ENCODE results near the gene SH3BGR.

SH3BGR gene

DNA sequence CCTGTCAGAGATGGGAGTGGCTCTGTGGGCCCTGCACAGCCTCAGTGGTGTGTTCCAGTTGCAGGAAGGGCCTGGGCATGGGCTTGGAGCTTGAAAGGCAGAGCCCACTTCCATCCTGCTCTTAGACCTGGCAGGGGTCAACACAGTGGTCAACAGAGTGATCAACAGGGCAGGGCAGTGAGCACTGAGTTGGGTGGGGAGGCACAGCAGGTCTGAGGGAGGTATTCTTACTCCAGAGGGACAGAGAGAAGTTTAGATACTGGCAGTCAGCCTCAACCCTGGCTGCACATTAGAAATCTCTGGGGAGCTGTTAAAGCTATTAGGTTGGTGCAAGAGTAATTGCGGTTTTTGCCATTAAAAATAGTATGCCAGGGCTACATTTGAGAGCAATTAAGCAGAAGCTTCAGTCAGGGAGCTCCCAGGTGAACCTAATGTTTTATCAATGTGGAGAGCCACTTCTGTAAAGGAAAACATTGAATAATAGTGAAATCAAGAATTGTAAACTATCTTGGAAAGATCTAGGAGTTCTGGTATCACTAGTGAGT is 37.7 kb downstream of the SH3BGR start:
- no peak overlapping the region for H3K4me3 ChIP-seq (ENCODE audit: low read length)
- no peak overlapping the region for H3K9ac ChIP-seq (ENCODE audit: low read depth, low read length)
- H3K9me3 ChIP-seq (ENCODE audit: insufficient read depth, low read depth, low read length) = no peaks in the 10 kb centered on the region

DNA sequence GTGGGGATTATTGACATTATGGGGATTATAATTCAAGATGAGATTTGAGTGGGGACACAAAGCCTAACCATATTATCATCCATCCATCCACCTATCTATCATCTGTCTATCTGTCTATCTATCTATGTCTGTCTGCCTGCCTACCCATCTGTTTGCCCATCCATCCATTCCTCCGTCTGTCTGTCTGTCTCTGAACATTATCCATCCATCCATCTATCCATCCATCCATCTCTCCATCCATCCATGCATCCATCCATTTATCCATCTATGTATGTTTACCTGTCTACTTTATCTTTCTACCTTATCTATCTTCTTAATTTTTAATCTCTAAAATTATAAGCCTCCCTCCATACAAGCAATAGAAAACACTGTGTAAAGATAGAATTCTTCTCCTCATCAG is 47.4 kb downstream of the SH3BGR start:
- no peak overlapping the region for H3K9ac ChIP-seq (ENCODE audit: low read depth, low read length)
- H3K4me1 ChIP-seq (ENCODE audit: insufficient read depth, low read length) = no peaks in the 10 kb centered on the region
- H3K36me3 ChIP-seq (ENCODE audit: insufficient read depth, low read depth, low read length) = no peaks in the 10 kb centered on the region
- peaks cover 7% of the 10 kb centered on the region for H3K9me3 ChIP-seq (ENCODE audit: insufficient read depth, low read depth, low read length)
- H3K4me3 ChIP-seq (ENCODE audit: low read length) = no peak overlapping the region
- H3K27me3 ChIP-seq (ENCODE audit: insufficient read depth, low read length) = no peaks in the 10 kb centered on the region
- no peak overlapping the region for H3K27ac ChIP-seq (ENCODE audit: low read length)

More for the DNA sequence above, 37.7 kb downstream of the SH3BGR start:
- Histone ChIP-seq H3K27ac (ENCODE audit: low read length) (no peak overlapping the region), H3K4me1 (ENCODE audit: insufficient read depth, low read length) (no peaks in the 10 kb centered on the region), H3K27me3 (ENCODE audit: insufficient read depth, low read length) (no peaks in the 10 kb centered on the region), H3K36me3 (ENCODE audit: insufficient read depth, low read depth, low read length) (no peaks in the 10 kb centered on the region)

DNA sequence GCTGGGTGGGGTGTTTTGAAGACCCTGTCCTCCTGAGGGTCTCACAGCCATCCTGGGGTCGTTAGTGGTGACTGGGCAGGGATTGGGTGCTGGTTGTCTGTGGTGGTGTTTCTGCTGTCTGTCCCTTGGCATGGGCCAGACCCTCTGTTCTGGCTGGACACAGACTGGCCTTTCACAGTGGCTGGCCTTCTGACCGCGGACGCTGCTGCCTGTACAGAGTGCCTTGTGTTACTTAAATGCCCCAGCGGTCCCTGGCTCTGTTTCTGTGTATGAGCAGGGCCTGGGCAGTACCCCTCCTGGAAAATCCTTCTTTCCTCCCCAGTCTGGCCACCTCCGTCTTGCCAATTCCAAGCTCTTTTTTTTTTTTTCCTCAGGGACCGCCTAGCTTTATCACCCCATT is 50.9 kb downstream of the SH3BGR start:
- Histone ChIP-seq H3K4me1 (ENCODE audit: insufficient read depth, low read length) (no peaks in the 10 kb centered on the region), H3K4me3 (ENCODE audit: low read length) (no peak overlapping the region), H3K27me3 (ENCODE audit: insufficient read depth, low read length) (no peaks in the 10 kb centered on the region), H3K9me3 (ENCODE audit: insufficient read depth, low read depth, low read length) (no peaks in the 10 kb centered on the region), H3K9ac (ENCODE audit: low read depth, low read length) (no peak overlapping the region), H3K36me3 (ENCODE audit: insufficient read depth, low read depth, low read length) (no peaks in the 10 kb centered on the region), H3K27ac (ENCODE audit: low read length) (no peak overlapping the region)

DNA sequence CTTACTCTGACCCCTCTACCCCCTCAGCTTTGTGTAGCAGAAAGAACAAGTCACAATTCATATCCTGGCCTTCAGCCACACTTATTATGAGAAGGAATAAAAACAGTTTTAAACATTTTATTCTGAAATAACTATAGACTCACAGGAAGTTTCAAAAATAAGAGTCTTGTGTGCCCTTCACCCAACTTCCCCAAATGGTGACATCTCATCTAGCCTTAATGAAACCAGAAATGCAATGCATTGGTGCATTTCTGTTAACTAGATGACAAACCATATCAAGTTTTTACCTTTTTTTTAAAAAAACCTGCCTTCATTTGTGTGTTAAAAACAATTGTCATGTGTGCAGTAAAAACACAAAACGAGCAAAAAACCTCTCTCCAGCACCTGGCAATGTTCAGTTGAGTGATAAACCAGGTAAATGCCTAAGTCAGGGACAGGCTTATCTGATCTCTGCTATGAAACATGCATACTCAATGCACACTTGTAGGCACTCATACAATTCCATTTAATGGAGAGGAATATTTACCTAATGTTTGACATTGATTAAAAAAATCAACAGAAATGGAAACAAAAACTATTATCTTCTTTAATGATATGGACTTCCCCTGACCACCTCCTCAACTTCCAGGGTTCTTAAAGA is 51.5 kb downstream of the SH3BGR start:
- no peak overlapping the region for H3K27ac ChIP-seq (ENCODE audit: low read length)
- H3K27me3 ChIP-seq (ENCODE audit: insufficient read depth, low read length) = no peaks in the 10 kb centered on the region
- no peaks in the 10 kb centered on the region for H3K4me1 ChIP-seq (ENCODE audit: insufficient read depth, low read length)
- no peaks in the 10 kb centered on the region for H3K9me3 ChIP-seq (ENCODE audit: insufficient read depth, low read depth, low read length)
- H3K4me3 ChIP-seq (ENCODE audit: low read length) = no peak overlapping the region
- H3K9ac ChIP-seq (ENCODE audit: low read depth, low read length) = no peak overlapping the region
- no peaks in the 10 kb centered on the region for H3K36me3 ChIP-seq (ENCODE audit: insufficient read depth, low read depth, low read length)

DNA sequence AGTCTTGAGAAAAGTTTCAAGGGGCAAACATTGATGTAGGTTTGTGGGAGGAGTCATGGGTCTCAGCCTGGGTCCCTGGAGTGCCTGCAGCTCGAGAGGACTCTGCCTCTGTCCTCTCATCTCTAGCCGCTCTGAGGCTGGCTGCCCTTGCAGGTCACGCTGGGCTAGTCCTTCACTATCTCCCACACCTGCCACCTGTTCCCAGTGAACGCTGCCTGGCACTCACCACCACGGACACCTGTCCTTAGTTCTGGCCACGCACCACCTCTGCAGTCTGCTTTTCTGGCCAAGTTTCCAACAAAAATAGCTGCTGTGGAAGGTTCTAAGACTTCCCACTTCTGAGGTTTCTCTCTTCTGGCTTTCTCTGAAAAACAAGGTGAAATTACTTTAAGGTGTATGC is 52.5 kb downstream of the SH3BGR start:
- H3K27me3 ChIP-seq (ENCODE audit: insufficient read depth, low read length) = no peaks in the 10 kb centered on the region
- no peaks in the 10 kb centered on the region for H3K36me3 ChIP-seq (ENCODE audit: insufficient read depth, low read depth, low read length)
- no peaks in the 10 kb centered on the region for H3K4me1 ChIP-seq (ENCODE audit: insufficient read depth, low read length)
- no peak overlapping the region for H3K4me3 ChIP-seq (ENCODE audit: low read length)
- no peak overlapping the region for H3K9ac ChIP-seq (ENCODE audit: low read depth, low read length)
- no peak overlapping the region for H3K27ac ChIP-seq (ENCODE audit: low read length)
- no peaks in the 10 kb centered on the region for H3K9me3 ChIP-seq (ENCODE audit: insufficient read depth, low read depth, low read length)

DNA sequence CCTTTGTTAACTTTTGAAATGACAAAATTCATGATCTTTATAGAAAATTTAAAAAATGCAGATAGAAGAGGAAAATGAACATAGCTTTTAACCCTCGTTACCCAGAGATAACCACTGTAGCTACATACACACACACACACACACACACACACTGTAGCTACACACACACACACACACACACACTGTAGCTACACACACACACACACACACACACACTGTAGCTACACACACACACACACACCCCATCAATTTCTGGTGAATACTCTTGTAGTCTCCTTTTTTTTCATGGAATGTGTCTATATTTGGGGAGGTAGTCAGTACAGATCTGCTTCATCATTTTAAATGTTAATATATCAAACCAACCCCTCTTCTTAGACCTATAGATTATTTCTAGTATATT is 58.5 kb downstream of the SH3BGR start:
- no peak overlapping the region for H3K9ac ChIP-seq (ENCODE audit: low read depth, low read length)
- H3K4me3 ChIP-seq (ENCODE audit: low read length) = no peak overlapping the region
- H3K27me3 ChIP-seq (ENCODE audit: insufficient read depth, low read length) = no peaks in the 10 kb centered on the region
- no peaks in the 10 kb centered on the region for H3K36me3 ChIP-seq (ENCODE audit: insufficient read depth, low read depth, low read length)
- no peaks in the 10 kb centered on the region for H3K9me3 ChIP-seq (ENCODE audit: insufficient read depth, low read depth, low read length)
- H3K27ac ChIP-seq (ENCODE audit: low read length) = no peak overlapping the region
- H3K4me1 ChIP-seq (ENCODE audit: insufficient read depth, low read length) = no peaks in the 10 kb centered on the region

DNA sequence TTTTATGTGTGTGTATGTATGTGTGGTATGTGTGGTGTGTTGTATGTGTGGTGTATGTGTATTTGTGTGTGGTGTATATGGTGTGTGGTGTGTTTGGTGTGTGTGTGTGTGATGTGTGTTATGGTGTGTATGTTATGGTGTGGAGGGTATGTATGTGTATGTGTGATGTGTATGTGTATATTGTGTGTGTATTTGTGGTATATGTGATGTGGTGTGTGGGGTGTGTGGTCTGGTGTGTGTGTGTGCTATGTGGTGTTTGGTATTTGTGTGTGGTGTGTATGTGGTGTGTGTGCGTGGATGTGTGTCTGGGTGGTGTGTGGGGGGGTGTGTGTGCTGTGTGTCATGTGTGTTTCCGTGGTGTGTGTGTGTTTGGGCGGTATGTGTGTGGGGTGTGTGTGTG is 59.3 kb downstream of the SH3BGR start:
- Histone ChIP-seq H3K27ac (ENCODE audit: low read length) (no peak overlapping the region), H3K9ac (ENCODE audit: low read depth, low read length) (no peak overlapping the region), H3K4me1 (ENCODE audit: insufficient read depth, low read length) (peaks cover 4% of the 10 kb centered on the region; the same call in 1 of the 2 replicates), H3K27me3 (ENCODE audit: insufficient read depth, low read length) (no peaks in the 10 kb centered on the region), H3K36me3 (ENCODE audit: insufficient read depth, low read depth, low read length) (no peaks in the 10 kb centered on the region), H3K9me3 (ENCODE audit: insufficient read depth, low read depth, low read length) (no peaks in the 10 kb centered on the region), H3K4me3 (ENCODE audit: low read length) (no peak overlapping the region)

DNA sequence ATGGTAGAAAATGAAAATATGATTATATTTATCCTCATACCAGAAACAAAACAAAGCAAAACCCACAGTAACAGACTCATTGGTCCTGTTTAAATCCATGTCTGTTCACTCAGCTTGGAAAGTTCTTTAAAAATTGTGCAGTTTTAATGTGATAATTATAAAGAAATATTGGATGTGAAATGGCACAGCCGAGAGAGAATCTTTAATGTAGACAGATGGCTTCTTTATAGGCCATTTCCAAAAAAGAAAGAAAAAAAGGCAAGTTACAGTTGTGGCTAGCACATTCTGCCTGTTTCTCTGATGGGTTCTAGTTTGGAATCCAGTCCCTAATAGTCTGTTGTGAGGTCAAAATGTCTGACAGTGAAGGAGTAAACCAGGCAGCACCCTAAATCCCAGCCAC is 62.0 kb downstream of the SH3BGR start:
- H3K27ac ChIP-seq (ENCODE audit: low read length) = no peak overlapping the region
- no peak overlapping the region for H3K9ac ChIP-seq (ENCODE audit: low read depth, low read length)
- no peaks in the 10 kb centered on the region for H3K36me3 ChIP-seq (ENCODE audit: insufficient read depth, low read depth, low read length)
- no peak overlapping the region for H3K4me3 ChIP-seq (ENCODE audit: low read length)
- no peaks in the 10 kb centered on the region for H3K9me3 ChIP-seq (ENCODE audit: insufficient read depth, low read depth, low read length)
- peaks cover 7% of the 10 kb centered on the region; the same call in 1 of the 2 replicates for H3K4me1 ChIP-seq (ENCODE audit: insufficient read depth, low read length)
- no peaks in the 10 kb centered on the region for H3K27me3 ChIP-seq (ENCODE audit: insufficient read depth, low read length)

DNA sequence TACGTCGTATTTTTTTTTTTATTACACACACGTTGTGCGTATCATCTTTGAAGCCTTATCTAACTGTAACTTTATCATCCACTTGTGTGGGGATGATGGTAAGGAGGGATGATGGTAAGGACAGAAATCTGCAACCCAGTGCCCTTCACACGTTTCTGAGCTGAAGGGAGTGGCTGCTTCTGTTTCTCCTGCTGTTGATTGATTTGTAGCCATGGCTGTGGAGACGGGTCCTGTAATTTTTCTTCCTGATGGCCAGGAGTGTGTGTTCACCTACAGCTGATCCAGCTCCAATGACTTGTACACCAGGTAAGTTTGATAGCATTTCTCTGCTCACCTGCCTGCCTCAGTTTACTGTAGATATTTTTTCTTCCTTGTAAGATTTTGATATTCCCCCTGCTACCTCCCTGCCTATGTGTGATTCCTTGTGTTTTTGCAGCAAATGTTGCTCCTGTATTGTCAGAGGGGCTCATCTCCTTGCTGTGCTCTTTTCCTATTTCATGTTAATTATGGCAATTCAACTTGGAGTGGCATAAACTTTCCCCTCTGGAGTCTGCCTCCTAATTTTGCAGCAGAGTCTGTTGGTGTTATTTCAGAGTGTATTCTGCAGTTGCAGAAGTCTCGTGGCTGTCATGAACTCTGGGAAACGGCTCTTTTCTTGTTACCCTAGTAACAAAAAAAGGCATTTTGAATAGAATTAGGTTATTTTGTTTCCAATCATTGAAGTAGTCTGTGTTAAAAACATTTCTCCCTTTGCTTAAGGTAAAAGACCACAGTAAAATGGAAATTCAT is 64.1 kb downstream of the SH3BGR start:
- H3K36me3 ChIP-seq (ENCODE audit: insufficient read depth, low read depth, low read length) = no peaks in the 10 kb centered on the region
- no peak overlapping the region for H3K4me3 ChIP-seq (ENCODE audit: low read length)
- H3K27ac ChIP-seq (ENCODE audit: low read length) = no peak overlapping the region
- peaks cover 7% of the 10 kb centered on the region; the same call in 1 of the 2 replicates for H3K4me1 ChIP-seq (ENCODE audit: insufficient read depth, low read length)
- no peaks in the 10 kb centered on the region for H3K9me3 ChIP-seq (ENCODE audit: insufficient read depth, low read depth, low read length)
- H3K27me3 ChIP-seq (ENCODE audit: insufficient read depth, low read length) = no peaks in the 10 kb centered on the region
- H3K9ac ChIP-seq (ENCODE audit: low read depth, low read length) = no peak overlapping the region

DNA sequence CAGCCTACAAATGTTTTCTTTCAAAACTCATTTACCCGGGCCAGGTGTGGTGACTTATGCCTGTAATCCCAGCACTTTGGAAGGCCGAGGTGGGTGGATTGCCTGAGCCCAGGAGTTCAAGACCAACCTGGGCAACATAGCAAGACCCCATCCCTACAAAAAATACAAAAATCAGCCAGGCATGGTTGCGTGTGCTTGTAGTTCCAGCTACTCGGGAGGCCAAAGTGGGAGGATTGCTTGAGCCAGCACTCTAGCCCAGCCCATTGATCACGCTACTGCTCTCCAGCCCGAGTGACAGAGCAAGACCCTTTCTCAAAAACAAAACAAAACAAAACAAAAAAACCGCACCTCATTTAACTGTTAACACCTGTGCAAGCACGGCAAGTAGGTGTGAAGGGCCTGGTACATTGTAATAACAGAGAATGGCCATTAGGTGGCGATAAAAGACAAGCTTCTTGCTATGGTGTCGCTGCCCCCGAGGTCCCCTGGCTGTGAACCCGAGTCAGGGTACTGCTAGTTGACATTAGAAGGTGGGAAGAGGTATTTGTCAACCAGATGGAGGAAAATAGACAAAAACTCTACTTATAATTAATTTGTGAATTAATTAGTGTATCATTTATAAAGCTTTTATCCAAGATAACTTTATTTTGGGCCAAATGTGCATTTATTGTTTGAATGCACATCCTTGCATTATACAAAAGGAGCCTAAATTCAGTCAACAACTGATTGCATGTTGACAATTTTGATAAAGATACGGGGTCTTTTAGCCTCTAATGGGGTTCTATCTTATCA is 66.5 kb downstream of the SH3BGR start:
- Histone ChIP-seq H3K27ac (ENCODE audit: low read length) (no peak overlapping the region), H3K36me3 (ENCODE audit: insufficient read depth, low read depth, low read length) (no peaks in the 10 kb centered on the region), H3K9me3 (ENCODE audit: insufficient read depth, low read depth, low read length) (no peaks in the 10 kb centered on the region), H3K4me3 (ENCODE audit: low read length) (no peak overlapping the region), H3K9ac (ENCODE audit: low read depth, low read length) (no peak overlapping the region), H3K4me1 (ENCODE audit: insufficient read depth, low read length) (peaks cover 7% of the 10 kb centered on the region; the same call in 1 of the 2 replicates), H3K27me3 (ENCODE audit: insufficient read depth, low read length) (no peaks in the 10 kb centered on the region)

DNA sequence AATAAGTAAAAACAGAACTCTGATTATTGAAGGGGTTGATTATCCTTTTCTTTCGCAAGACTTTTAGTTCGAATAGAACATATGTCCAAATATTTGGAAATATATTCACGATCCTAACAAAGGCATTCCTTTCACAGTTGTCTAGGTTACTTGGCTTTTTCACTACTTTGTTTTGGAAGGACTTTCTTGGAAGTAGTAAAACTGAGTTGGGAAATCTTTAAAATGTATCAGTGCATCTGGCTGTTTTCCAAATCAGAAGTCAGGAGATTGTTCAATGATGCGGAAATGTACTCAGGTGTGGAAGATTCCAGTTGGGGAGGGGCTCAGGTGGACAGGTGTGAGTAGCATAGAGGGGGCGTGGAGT is 67.1 kb downstream of the SH3BGR start:
- Histone ChIP-seq H3K27ac (ENCODE audit: low read length) (no peak overlapping the region), H3K9me3 (ENCODE audit: insufficient read depth, low read depth, low read length) (no peaks in the 10 kb centered on the region), H3K27me3 (ENCODE audit: insufficient read depth, low read length) (no peaks in the 10 kb centered on the region), H3K4me1 (ENCODE audit: insufficient read depth, low read length) (peaks cover 7% of the 10 kb centered on the region; the same call in 1 of the 2 replicates), H3K36me3 (ENCODE audit: insufficient read depth, low read depth, low read length) (no peaks in the 10 kb centered on the region), H3K9ac (ENCODE audit: low read depth, low read length) (no peak overlapping the region), H3K4me3 (ENCODE audit: low read length) (no peak overlapping the region)

Data from iPS-20b (cell line).